PC-9 (cell line): ENCODE measurements around the gene FAT1.

ENCODE experiments used
- EZH2 ChIP-seq: fragments of 200-600 bp; sonication (generic); IDR thresholded peaks from 2 replicates; pipeline ENCODE4 v1.8.0; 2017; ENCODE audit warnings: antibody characterized with exemption, low read depth
- TF ChIP-seq, protein P1 (sequence below): fragments of 200-600 bp; sonication (generic); conservative IDR thresholded peaks from 2 replicates; pipeline ENCODE4 v1.6.1; 2017; ENCODE audit warnings: mixed run types, antibody characterized with exemption, mild to moderate bottlenecking, moderate library complexity

DNA sequence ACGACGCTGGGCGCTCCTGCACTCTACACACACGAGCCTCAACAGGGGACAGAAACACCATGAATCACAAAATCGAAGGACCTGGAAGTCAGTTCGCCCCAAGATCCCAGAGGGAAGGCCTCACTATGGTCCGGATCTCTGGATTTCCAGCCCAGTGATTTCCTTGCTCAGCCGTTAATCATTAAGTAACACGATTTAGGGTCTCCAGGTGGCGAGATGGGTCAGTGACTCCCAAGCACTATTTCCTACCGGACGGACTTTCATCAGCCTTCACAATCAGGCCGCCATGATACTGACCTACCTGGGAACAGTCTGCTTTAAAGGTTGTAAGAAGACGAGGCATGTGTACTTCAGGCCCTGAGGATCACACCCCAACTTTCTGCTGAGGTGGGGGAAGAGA lies 63.7 kb downstream of the FAT1 start:
- TF ChIP-seq, protein P1, sequence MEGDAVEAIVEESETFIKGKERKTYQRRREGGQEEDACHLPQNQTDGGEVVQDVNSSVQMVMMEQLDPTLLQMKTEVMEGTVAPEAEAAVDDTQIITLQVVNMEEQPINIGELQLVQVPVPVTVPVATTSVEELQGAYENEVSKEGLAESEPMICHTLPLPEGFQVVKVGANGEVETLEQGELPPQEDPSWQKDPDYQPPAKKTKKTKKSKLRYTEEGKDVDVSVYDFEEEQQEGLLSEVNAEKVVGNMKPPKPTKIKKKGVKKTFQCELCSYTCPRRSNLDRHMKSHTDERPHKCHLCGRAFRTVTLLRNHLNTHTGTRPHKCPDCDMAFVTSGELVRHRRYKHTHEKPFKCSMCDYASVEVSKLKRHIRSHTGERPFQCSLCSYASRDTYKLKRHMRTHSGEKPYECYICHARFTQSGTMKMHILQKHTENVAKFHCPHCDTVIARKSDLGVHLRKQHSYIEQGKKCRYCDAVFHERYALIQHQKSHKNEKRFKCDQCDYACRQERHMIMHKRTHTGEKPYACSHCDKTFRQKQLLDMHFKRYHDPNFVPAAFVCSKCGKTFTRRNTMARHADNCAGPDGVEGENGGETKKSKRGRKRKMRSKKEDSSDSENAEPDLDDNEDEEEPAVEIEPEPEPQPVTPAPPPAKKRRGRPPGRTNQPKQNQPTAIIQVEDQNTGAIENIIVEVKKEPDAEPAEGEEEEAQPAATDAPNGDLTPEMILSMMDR: no peak
- no peak for TF ChIP-seq EZH2
